Activated CD8-positive, alpha-beta memory T cell treated with anti-CD3 and anti-CD28 coated beads, Interleukin-2, amount 10 ng/mL, durations not matched to agents 7 days and 5 days (primary cell): Measurements from ENCODE around the gene SEC22A. TPM values are rescaled to one million over a fixed set of nuclear protein-coding genes. Genes with fewer than 3 reads are reported as not detected.

Source experiments
- ATAC-seq: fragments of 150-1000 bp; cut with Tn5 transposase; one replicate; pipeline ENCODE4 v1.10.0; 2021; ENCODE audit warnings: moderate library complexity
- CTCF ChIA-PET: fragments of 350-600 bp; sonication (Branson Sonifier 250); formaldehyde crosslinking; loops from one replicate; lab custom pipeline; 2021; ENCODE audit warnings: antibody characterized with exemption; lab: Charles Lee
- DNase-seq: peaks from one replicate; pipeline ENCODE4 v3.0.0-alpha.2; 2020
- H3K27ac Mint-ChIP-seq: one replicate; pipeline ENCODE4 v1.8.0; 2021; ENCODE audit warnings: mild to moderate bottlenecking, mixed read lengths
- H3K27me3 Mint-ChIP-seq: one replicate; pipeline ENCODE4 v1.8.0; 2021; ENCODE audit warnings: mixed read lengths
- H3K36me3 Mint-ChIP-seq: one replicate; pipeline ENCODE4 v1.8.0; 2021; ENCODE audit warnings: mild to moderate bottlenecking, mixed read lengths
- H3K4me1 Mint-ChIP-seq: one replicate; pipeline ENCODE4 v1.8.0; 2021; ENCODE audit warnings: mixed read lengths
- H3K4me3 Mint-ChIP-seq: one replicate; pipeline ENCODE4 v1.8.0; 2021; ENCODE audit warnings: mild to moderate bottlenecking, moderate library complexity, mixed read lengths
- H3K9me3 Mint-ChIP-seq: one replicate; pipeline ENCODE4 v1.8.0; 2022; ENCODE audit warnings: low read depth, mixed read lengths
- total RNA-seq, 2 experiments: library from RNA; stranded (reverse); gene quantifications; one replicate each; pipeline ENCODE4 v1.2.3, GENCODE V29; 2021

Gene SEC22A
- total RNA-seq, 2 experiments from 2014 or later, result 14.5 to 15.2 TPM

- Mint-ChIP-seq H3K4me3 (no peak overlapping the region), H3K36me3 (no peaks in the 10 kb centered on the region), H3K9me3 (no peaks in the 10 kb centered on the region), H3K4me1 (peaks cover 11% of the 10 kb centered on the region), H3K27ac (no peak overlapping the region), H3K27me3 (no peaks in the 10 kb centered on the region)
- DNase-seq (no peak), ATAC-seq (no peak)
- CTCF ChIA-PET, result no interaction called here
These were observed 79.7 kb downstream of the SEC22A start for GRCh38 chr3:123281406-123281805.

GRCh38 chr3:123281929-123282328, 80.2 kb downstream of the SEC22A start:
- H3K4me1 Mint-ChIP-seq, result peaks cover 6% of the 10 kb centered on the region
- ATAC-seq, result no peak
- H3K36me3 Mint-ChIP-seq, result no peaks in the 10 kb centered on the region
- H3K4me3 Mint-ChIP-seq, result no peak overlapping the region
- no peaks in the 10 kb centered on the region for H3K27me3 Mint-ChIP-seq
- no peak for DNase-seq
- no peak overlapping the region for H3K27ac Mint-ChIP-seq
- H3K9me3 Mint-ChIP-seq, result no peaks in the 10 kb centered on the region
- CTCF ChIA-PET, result no interaction called here

- H3K4me3 Mint-ChIP-seq, result no peak overlapping the region
These were observed 80.7 kb downstream of the SEC22A start for GRCh38 chr3:123282461-123282860.

GRCh38 chr3:123283074-123283473, 81.3 kb downstream of the SEC22A start:
- ATAC-seq, result no peak
- Mint-ChIP-seq H3K4me1 (peaks cover 2% of the 10 kb centered on the region), H3K27me3 (no peaks in the 10 kb centered on the region), H3K9me3 (no peaks in the 10 kb centered on the region), H3K36me3 (no peaks in the 10 kb centered on the region), H3K4me3 (no peak overlapping the region), H3K27ac (no peak overlapping the region)
- no peak for DNase-seq
- CTCF ChIA-PET, result no interaction called here

More at GRCh38 chr3:123282461-123282860, 80.7 kb downstream of the SEC22A start:
- Mint-ChIP-seq H3K36me3 (no peaks in the 10 kb centered on the region), H3K27me3 (no peaks in the 10 kb centered on the region), H3K4me1 (peaks cover 2% of the 10 kb centered on the region), H3K27ac (no peak overlapping the region), H3K9me3 (no peaks in the 10 kb centered on the region)
- ATAC-seq (no peak), DNase-seq (peak; percentile 37)
- CTCF ChIA-PET, result no interaction called here

GRCh38 chr3:123283657-123284398, 82.1 kb downstream of the SEC22A start:
- no peaks in the 10 kb centered on the region for H3K27me3 Mint-ChIP-seq
- no peak overlapping the region for H3K4me3 Mint-ChIP-seq
- no peaks in the 10 kb centered on the region for H3K36me3 Mint-ChIP-seq
- CTCF ChIA-PET, result no interaction called here
- no peak overlapping the region for H3K27ac Mint-ChIP-seq
- no peaks in the 10 kb centered on the region for H3K9me3 Mint-ChIP-seq
- ATAC-seq (no peak), DNase-seq (no peak)
- peaks cover 2% of the 10 kb centered on the region for H3K4me1 Mint-ChIP-seq

- CTCF ChIA-PET, result no interaction called here
- H3K27ac Mint-ChIP-seq, result no peak overlapping the region
- ATAC-seq, result no peak
These were observed 82.8 kb downstream of the SEC22A start for GRCh38 chr3:123284399-123285010.

GRCh38 chr3:123285066-123285465, 83.3 kb downstream of the SEC22A start:
- DNase-seq (no peak), ATAC-seq (no peak)
- Mint-ChIP-seq H3K36me3 (no peaks in the 10 kb centered on the region), H3K4me1 (peaks cover 2% of the 10 kb centered on the region), H3K27me3 (no peaks in the 10 kb centered on the region), H3K9me3 (no peaks in the 10 kb centered on the region), H3K27ac (no peak overlapping the region), H3K4me3 (no peak overlapping the region)
- CTCF ChIA-PET, result interaction anchor here (0.9 kb wide), 1 partner anchor 266 kb away, joined by 3 read pairs; no protein-coding TSS in a partner anchor

More at GRCh38 chr3:123284399-123285010, 82.8 kb downstream of the SEC22A start:
- no peak for DNase-seq
- no peak overlapping the region for H3K4me3 Mint-ChIP-seq
- H3K9me3 Mint-ChIP-seq, result no peaks in the 10 kb centered on the region
- H3K4me1 Mint-ChIP-seq, result peaks cover 2% of the 10 kb centered on the region
- no peaks in the 10 kb centered on the region for H3K27me3 Mint-ChIP-seq
- H3K36me3 Mint-ChIP-seq, result no peaks in the 10 kb centered on the region

- DNase-seq (peak; percentile 26), ATAC-seq (no peak)
- Mint-ChIP-seq H3K9me3 (no peaks in the 10 kb centered on the region), H3K36me3 (no peaks in the 10 kb centered on the region), H3K27me3 (no peaks in the 10 kb centered on the region), H3K27ac (no peak overlapping the region), H3K4me1 (peaks cover 2% of the 10 kb centered on the region), H3K4me3 (no peak overlapping the region)
- CTCF ChIA-PET, result interaction anchor here (0.9 kb wide), 1 partner anchor 266 kb away, joined by 3 read pairs; no protein-coding TSS in a partner anchor
These were observed 83.7 kb downstream of the SEC22A start for GRCh38 chr3:123285479-123285878.

GRCh38 chr3:123285931-123286307, 84.2 kb downstream of the SEC22A start:
- Mint-ChIP-seq H3K27ac (no peak overlapping the region), H3K27me3 (no peaks in the 10 kb centered on the region), H3K36me3 (no peaks in the 10 kb centered on the region), H3K4me3 (no peak overlapping the region), H3K4me1 (no peaks in the 10 kb centered on the region), H3K9me3 (no peaks in the 10 kb centered on the region)
- ATAC-seq (no peak), DNase-seq (no peak)
- CTCF ChIA-PET, result interaction anchor here (0.9 to 1.1 kb wide), 2 partner anchors 16 to 266 kb away, joined by 3 to 4 read pairs; no protein-coding TSS in a partner anchor

GRCh38 chr3:123286308-123287023, 84.7 kb downstream of the SEC22A start:
- CTCF ChIA-PET, result interaction anchor here (1.1 kb wide), 1 partner anchor 16 kb away, joined by 4 read pairs; no protein-coding TSS in a partner anchor
- H3K9me3 Mint-ChIP-seq, result no peaks in the 10 kb centered on the region
- no peaks in the 10 kb centered on the region for H3K4me1 Mint-ChIP-seq
- no peak overlapping the region for H3K4me3 Mint-ChIP-seq
- no peaks in the 10 kb centered on the region for H3K27me3 Mint-ChIP-seq
- DNase-seq (peak; percentile 66), ATAC-seq (peak; percentile 84)
- no peak overlapping the region for H3K27ac Mint-ChIP-seq
- no peaks in the 10 kb centered on the region for H3K36me3 Mint-ChIP-seq

- no peak overlapping the region for H3K4me3 Mint-ChIP-seq
- H3K27me3 Mint-ChIP-seq, result no peaks in the 10 kb centered on the region
- DNase-seq (peak; percentile 28), ATAC-seq (no peak)
- CTCF ChIA-PET, result interaction anchor here (0.6 kb wide), 2 partner anchors 31 to 402 kb away, joined by 3 read pairs; no protein-coding TSS in a partner anchor
- no peaks in the 10 kb centered on the region for H3K36me3 Mint-ChIP-seq
- H3K4me1 Mint-ChIP-seq, result no peaks in the 10 kb centered on the region
- H3K9me3 Mint-ChIP-seq, result no peaks in the 10 kb centered on the region
- H3K27ac Mint-ChIP-seq, result no peak overlapping the region
These were observed 85.6 kb downstream of the SEC22A start for GRCh38 chr3:123287051-123287961.

- CTCF ChIA-PET, result no interaction called here
- Mint-ChIP-seq H3K27ac (no peak overlapping the region), H3K9me3 (no peaks in the 10 kb centered on the region), H3K4me3 (no peak overlapping the region), H3K27me3 (no peaks in the 10 kb centered on the region), H3K36me3 (no peaks in the 10 kb centered on the region), H3K4me1 (no peaks in the 10 kb centered on the region)
- peak; percentile 36 for DNase-seq
- no peak for ATAC-seq
These were observed 86.2 kb downstream of the SEC22A start for GRCh38 chr3:123287962-123288302.
